GM21825 (cell line): ENCODE measurements around the gene VPS13D.

Source experiments
- ATAC-seq: cut with Tn5 transposase; IDR thresholded peaks from one replicate; pipeline ENCODE4 v1.9.1; 2021; ENCODE audit warnings: mild to moderate bottlenecking, moderate library complexity; ENCODE audit not compliant: unreplicated experiment

Gene VPS13D

GRCh38 chr1:12417389-12417788 lies 187.6 kb downstream of the VPS13D start:
- no peak for ATAC-seq

- no peak for ATAC-seq
These were observed 190.3 kb downstream of the VPS13D start for GRCh38 chr1:12420171-12420570.

GRCh38 chr1:12422488-12422887 lies 192.7 kb downstream of the VPS13D start:
- ATAC-seq: no peak

GRCh38 chr1:12424087-12424529 lies 194.3 kb downstream of the VPS13D start:
- ATAC-seq: no peak

- ATAC-seq: no peak
These were observed 195.0 kb downstream of the VPS13D start for GRCh38 chr1:12424793-12425192.

- ATAC-seq: no peak
These were observed 196.2 kb downstream of the VPS13D start for GRCh38 chr1:12426030-12426429.

GRCh38 chr1:12428334-12428733 lies 198.5 kb downstream of the VPS13D start:
- no peak for ATAC-seq

GRCh38 chr1:12430525-12430924 lies 200.7 kb downstream of the VPS13D start:
- no peak for ATAC-seq

- no peak for ATAC-seq
These were observed 203.1 kb downstream of the VPS13D start for GRCh38 chr1:12432897-12433296.

- no peak for ATAC-seq
These were observed 203.7 kb downstream of the VPS13D start for GRCh38 chr1:12433323-12434053.

GRCh38 chr1:12434174-12434573 lies 204.3 kb downstream of the VPS13D start:
- ATAC-seq: no peak

- ATAC-seq: no peak
These were observed 204.9 kb downstream of the VPS13D start for GRCh38 chr1:12434686-12435085.

- peak; percentile 66 for ATAC-seq
These were observed 206.0 kb downstream of the VPS13D start for GRCh38 chr1:12435639-12436344.

GRCh38 chr1:12436345-12436658 lies 206.5 kb downstream of the VPS13D start:
- ATAC-seq: no peak

- ATAC-seq: no peak
These were observed 207.2 kb downstream of the VPS13D start for GRCh38 chr1:12436817-12437599.

GRCh38 chr1:12437629-12438028 lies 207.8 kb downstream of the VPS13D start:
- ATAC-seq: no peak

- peak; percentile 43 for ATAC-seq
These were observed 208.6 kb downstream of the VPS13D start for GRCh38 chr1:12438349-12438924.

GRCh38 chr1:12439073-12439472 lies 209.2 kb downstream of the VPS13D start:
- ATAC-seq: no peak

GRCh38 chr1:12441414-12442105 lies 211.7 kb downstream of the VPS13D start:
- ATAC-seq: no peak

GRCh38 chr1:12442217-12442616 lies 212.4 kb downstream of the VPS13D start:
- ATAC-seq: no peak

- ATAC-seq: no peak
These were observed 213.3 kb downstream of the VPS13D start for GRCh38 chr1:12443151-12443550.
